ENCODE data around the gene EDAR.

EDAR gene

DNA sequence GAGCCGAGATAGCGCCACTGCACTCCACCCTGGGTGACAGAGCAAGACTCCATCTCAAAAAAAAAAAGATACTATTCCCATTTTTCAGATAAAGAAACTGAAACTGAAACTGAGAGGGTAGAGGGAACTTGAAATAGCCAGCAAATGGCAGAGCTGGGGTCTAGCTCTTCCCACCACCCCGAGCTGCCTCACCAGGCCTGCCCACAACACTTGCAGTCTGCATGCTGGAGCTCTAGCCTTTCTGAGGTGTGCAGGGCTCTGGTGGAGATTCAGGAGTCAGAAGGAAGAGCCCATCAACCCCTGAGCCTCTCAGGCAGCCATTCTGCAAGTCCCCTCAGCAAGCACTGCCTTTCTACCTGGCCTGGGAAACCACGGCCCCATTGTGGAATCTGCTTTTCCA, 14.3 kb downstream of the EDAR start:
- no peak overlapping the region for H3K4me3 ChIP-seq (ENCODE audit: low read depth, low read length)
- in situ Hi-C loops (cut with HindIII; ENCODE audit: low sequenced_read_pairs), result loop anchor here (5.0 kb wide), 1 partner anchor 37 kb away; no protein-coding TSS in a partner anchor
- DNase-seq (ENCODE audit: low read depth), result no peak
- TF ChIP-seq, protein P1, sequence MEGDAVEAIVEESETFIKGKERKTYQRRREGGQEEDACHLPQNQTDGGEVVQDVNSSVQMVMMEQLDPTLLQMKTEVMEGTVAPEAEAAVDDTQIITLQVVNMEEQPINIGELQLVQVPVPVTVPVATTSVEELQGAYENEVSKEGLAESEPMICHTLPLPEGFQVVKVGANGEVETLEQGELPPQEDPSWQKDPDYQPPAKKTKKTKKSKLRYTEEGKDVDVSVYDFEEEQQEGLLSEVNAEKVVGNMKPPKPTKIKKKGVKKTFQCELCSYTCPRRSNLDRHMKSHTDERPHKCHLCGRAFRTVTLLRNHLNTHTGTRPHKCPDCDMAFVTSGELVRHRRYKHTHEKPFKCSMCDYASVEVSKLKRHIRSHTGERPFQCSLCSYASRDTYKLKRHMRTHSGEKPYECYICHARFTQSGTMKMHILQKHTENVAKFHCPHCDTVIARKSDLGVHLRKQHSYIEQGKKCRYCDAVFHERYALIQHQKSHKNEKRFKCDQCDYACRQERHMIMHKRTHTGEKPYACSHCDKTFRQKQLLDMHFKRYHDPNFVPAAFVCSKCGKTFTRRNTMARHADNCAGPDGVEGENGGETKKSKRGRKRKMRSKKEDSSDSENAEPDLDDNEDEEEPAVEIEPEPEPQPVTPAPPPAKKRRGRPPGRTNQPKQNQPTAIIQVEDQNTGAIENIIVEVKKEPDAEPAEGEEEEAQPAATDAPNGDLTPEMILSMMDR (IDR thresholded peaks at IDR 0.05; ENCODE audit: low read depth, low read length, missing control alignments), result no peak

DNA sequence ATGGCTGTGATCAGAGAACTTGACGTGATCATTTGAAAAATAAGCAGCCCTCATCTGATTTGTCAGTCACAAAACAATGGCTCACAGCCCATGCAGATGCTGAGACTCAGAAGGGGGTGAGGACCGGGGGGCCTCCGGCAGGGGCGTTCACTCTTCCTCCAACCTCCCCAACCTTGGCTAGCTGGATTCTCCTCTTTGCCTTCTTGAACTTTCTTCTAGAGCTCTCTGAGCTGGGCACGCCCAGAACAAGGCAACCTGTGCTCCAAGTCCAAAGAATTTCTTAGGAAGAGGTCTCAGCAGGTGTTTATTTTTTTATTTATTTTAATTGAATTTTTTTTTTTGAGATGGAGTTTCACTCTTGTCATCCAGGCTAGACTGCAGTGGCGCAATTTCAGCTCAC, 16.4 kb downstream of the EDAR start:
- TF ChIP-seq, protein P1 (IDR thresholded peaks at IDR 0.05; ENCODE audit: low read depth, low read length, missing control alignments), result no peak
- no peak overlapping the region for H3K4me3 ChIP-seq (ENCODE audit: low read depth, low read length)
- no peak for DNase-seq (ENCODE audit: low read depth)
- in situ Hi-C loops (cut with HindIII; ENCODE audit: low sequenced_read_pairs), result loop anchor here (5.0 kb wide), 1 partner anchor 35 kb away; no protein-coding TSS in a partner anchor

DNA sequence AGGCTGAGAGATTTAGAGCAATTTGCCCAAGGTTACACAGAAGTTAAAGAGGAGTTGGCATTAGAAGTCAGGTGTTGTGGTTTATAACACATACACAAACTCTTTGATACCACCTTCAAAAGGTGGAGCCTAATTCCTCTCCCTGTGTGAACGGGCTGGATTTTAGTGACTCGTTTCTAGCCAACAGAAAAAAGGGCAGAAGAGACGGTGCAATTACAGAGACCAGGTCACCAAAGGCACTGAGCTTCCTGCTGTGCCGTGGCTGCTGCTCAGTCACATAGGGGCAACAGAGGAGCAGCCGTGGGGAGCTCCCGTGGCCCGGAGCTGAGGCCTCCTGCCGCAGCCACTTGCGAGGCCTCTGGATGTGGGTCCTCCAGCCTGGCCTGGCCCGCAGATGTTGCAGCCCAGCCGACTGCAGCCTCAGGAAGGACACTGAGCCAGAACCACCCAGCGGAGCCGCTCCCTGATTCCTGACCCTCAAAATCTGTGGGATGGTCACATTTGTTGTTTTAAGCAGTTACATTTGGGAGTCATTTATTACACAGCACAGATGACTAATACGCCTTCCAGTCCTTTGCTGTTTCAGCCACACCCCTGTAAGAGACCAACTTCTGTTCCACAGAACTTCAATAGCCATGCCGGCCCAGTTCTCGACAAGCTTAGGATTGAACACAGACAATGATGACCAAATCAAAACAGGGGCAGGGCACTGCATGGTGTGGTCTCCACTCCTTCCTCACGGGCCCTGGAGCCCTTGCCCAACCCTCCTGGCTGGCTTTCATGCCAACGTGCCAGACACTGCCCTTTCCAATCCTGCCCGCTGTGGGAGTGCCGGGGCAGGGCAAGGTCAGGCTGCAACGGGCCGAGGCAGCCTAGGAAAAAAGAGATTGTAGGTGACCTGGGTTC, 17.1 kb downstream of the EDAR start:
- no peak overlapping the region for H3K4me3 ChIP-seq (ENCODE audit: low read depth, low read length)
- TF ChIP-seq, protein P1 (IDR thresholded peaks at IDR 0.05; ENCODE audit: low read depth, low read length, missing control alignments), result no peak
- DNase-seq (ENCODE audit: low read depth), result no peak
- in situ Hi-C loops (cut with HindIII; ENCODE audit: low sequenced_read_pairs), result loop anchor here (5.0 kb wide), 1 partner anchor 35 kb away; no protein-coding TSS in a partner anchor

DNA sequence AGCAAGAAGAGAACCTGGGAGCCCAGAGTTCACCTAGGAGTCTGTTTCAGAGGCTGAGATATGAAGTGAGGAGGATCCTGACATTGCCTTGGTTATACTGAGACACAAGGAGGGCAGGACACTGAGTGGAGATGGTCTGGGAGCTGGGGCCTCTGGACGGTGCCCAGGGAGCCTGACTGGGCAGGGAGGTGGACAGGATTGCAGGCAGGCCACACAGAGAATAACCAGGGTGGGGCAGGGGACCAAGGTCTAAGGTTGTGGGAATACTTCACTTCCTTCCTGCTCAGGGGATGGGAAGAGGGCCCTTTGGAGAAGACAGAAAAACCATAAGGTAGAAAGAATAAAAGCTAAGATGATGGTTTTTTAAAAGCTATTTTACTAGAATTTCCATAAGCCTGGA, 18.7 kb downstream of the EDAR start:
- in situ Hi-C loops (cut with HindIII; ENCODE audit: low sequenced_read_pairs), result loop anchor here (5.0 kb wide), 1 partner anchor 33 kb away; no protein-coding TSS in a partner anchor
- no peak overlapping the region for H3K4me3 ChIP-seq (ENCODE audit: low read depth, low read length)
- TF ChIP-seq, protein P1 (IDR thresholded peaks at IDR 0.05; ENCODE audit: low read depth, low read length, missing control alignments), result no peak
- no peak for DNase-seq (ENCODE audit: low read depth)

DNA sequence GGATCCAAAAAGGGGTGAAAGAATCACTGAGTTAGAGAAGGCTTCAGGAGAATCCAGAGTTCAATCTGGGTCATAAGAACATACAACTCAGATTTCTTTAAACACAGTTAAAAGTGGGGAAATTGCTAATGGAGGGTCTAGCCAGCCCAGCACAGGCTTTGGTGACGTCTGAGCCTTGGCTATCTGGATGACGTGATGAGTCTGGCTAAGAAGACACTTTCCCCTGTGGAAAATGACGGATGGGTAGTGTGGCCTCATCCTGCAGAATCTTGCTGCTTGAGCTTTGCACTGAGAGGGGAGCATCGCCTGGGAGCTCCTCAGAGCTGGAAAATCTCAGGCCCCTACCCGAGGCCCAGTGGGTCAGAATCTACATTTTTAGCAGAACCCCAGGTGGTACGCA, 19.2 kb downstream of the EDAR start:
- TF ChIP-seq, protein P1 (IDR thresholded peaks at IDR 0.05; ENCODE audit: low read depth, low read length, missing control alignments), result no peak
- DNase-seq (ENCODE audit: low read depth), result no peak
- in situ Hi-C loops (cut with HindIII; ENCODE audit: low sequenced_read_pairs), result loop anchor here (5.0 kb wide), 1 partner anchor 33 kb away; no protein-coding TSS in a partner anchor
- no peak overlapping the region for H3K4me3 ChIP-seq (ENCODE audit: low read depth, low read length)

DNA sequence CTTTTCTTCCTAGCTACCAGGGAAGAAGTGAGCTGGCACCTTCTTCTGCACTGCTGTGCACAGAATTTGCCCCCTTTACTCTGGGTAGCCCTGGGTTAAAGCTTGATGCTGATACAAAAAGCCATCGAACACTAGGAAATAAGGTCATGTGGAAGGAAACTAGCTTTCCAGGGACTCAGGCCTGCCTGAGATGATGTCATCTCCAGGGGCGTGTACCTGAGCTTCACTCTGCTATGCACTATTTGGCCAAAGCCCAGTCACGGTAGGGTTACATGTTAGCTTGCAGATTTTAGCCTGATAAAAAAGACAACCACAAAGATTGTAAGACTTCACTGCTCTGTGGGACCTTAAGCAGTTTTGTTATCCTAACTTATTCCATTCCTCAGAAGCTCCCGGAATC, 20.4 kb downstream of the EDAR start:
- TF ChIP-seq, protein P1 (IDR thresholded peaks at IDR 0.05; ENCODE audit: low read depth, low read length, missing control alignments), result no peak
- DNase-seq (ENCODE audit: low read depth), result no peak
- no peak overlapping the region for H3K4me3 ChIP-seq (ENCODE audit: low read depth, low read length)
- in situ Hi-C loops (cut with HindIII; ENCODE audit: low sequenced_read_pairs), result no loop called here
